GM20000 (cell line): ENCODE measurements around the gene FNDC7.
A peak's percentile ranks its signal among the peaks of the same experiment; 100 is the strongest.

Source experiments
- DNase-seq: peaks from one replicate; pipeline ENCODE4 v3.0.0; 2012; ENCODE audit warnings: low spot score
- TF ChIP-seq, protein P1 (sequence below): IDR thresholded peaks from 2 replicates; pipeline ENCODE4 v1.5.1; 2012; ENCODE audit warnings: mild to moderate bottlenecking, control low read depth; ENCODE audit errors: extremely low read depth, missing control alignments

The FNDC7 gene

DNA sequence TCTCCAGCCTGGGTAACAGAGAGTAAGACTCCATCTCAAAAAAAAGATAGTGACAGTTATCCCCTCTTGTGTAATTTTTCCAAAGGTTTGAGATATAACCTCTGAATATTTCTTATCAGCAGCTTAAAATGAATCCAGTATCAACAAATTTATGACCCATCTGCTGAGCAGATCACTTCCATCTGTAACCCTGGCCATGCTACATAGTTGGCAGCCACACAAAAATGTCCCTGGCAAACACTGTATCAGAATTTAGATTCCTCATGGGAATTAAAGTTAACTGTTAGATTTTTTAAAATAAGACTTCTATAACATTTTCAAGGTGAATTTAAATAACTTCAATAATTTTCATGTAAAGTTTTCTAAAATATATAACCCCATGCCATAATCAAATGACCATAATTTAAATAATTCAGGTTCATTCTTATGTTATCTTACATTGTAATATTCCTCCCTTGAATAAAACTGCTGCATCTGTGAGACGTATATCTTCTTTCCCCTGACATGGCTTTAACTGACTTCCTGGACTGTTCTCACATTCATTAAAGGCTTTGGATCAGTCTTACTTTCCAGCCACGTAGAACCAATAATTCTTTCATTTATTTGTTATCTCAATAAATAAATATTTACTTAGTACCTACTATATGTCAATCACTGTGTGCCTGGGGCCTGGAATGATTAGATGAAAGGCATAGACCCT lies 25.9 kb upstream of the FNDC7 start:
- TF ChIP-seq, protein P1, sequence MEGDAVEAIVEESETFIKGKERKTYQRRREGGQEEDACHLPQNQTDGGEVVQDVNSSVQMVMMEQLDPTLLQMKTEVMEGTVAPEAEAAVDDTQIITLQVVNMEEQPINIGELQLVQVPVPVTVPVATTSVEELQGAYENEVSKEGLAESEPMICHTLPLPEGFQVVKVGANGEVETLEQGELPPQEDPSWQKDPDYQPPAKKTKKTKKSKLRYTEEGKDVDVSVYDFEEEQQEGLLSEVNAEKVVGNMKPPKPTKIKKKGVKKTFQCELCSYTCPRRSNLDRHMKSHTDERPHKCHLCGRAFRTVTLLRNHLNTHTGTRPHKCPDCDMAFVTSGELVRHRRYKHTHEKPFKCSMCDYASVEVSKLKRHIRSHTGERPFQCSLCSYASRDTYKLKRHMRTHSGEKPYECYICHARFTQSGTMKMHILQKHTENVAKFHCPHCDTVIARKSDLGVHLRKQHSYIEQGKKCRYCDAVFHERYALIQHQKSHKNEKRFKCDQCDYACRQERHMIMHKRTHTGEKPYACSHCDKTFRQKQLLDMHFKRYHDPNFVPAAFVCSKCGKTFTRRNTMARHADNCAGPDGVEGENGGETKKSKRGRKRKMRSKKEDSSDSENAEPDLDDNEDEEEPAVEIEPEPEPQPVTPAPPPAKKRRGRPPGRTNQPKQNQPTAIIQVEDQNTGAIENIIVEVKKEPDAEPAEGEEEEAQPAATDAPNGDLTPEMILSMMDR = no peak
- no peak for DNase-seq

DNA sequence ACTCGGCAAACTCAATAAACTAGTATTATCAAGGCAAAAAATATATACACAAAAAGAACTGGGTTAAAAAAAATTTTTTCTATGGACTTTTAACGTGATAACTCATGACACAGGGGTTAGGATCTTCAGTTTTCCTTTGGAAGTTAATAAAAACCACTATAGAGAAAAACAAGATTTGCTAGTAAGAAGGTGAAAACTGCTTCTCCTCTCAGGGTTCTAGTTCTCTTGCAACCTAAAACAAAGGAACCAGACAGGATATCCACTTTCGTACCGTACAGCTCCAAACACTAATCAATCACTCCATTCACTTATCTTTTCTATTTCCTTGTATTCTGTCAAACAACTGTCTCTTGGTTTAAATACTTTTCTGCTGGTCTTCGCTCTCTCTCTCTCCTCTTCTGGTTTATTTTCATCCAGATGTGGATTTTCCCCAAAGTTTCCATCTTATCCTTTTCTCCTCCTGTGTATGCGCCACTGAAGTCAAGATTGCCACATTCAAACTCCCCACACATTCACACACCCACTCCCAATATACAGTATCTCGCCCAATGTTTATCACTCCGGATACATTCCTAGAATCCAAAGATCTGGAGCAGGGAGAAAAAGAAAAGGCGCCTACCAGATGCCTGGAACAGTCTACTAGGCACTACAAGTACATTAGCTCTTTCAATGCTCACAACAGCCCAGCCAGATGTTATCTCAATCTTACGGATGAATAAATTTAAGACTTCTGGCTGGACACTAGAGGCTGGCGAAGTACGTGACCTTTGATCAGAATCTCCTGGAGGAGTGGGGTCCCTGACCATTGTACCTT lies 21.4 kb upstream of the FNDC7 start:
- TF ChIP-seq, protein P1 = no peak
- no peak for DNase-seq

DNA sequence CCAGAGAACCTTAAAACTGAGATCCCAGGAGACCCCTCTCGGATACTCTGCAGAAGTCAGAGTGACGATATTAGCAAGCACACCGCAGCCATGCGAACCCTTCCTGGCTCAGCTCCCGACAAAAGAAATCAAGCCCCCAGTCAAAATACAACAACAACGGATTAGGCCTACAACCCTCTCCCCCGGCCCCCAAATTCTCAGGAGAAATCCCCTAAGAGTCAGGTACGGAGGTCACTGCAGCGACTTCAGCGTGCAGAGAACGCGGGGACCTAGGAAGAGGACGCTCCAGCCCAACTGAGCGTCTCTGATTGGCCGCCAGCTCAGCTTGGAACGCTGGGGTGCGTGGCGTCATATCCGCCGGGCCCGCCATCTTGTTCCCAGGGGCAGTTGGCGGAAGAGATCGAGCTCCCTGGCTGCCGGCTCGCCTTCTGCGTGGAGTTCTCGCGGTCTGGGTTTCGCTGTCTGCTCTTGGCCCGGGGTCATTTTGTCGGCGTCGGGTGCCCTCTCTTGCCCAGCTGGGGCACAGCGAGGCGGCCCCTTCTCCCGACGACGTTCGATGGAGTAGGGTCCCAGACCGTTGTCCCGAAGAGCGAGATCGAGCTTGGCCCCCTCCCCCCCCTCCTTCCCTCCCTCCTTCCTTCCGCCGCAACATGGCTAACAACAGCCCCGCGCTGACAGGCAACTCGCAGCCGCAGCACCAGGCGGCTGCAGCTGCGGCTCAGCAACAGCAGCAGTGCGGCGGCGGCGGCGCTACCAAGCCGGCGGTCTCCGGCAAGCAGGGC lies 20.6 kb upstream of the FNDC7 start, which contains the start of gene PRPF38B:
Gene PRPF38B, plus strand, starts transcription at position 369 of the 782 bp plus-strand sequence. Its CDS starts 282 bp downstream, at position 651.
- DNase-seq = peak; percentile 93
- TF ChIP-seq, protein P1 = no peak

DNA sequence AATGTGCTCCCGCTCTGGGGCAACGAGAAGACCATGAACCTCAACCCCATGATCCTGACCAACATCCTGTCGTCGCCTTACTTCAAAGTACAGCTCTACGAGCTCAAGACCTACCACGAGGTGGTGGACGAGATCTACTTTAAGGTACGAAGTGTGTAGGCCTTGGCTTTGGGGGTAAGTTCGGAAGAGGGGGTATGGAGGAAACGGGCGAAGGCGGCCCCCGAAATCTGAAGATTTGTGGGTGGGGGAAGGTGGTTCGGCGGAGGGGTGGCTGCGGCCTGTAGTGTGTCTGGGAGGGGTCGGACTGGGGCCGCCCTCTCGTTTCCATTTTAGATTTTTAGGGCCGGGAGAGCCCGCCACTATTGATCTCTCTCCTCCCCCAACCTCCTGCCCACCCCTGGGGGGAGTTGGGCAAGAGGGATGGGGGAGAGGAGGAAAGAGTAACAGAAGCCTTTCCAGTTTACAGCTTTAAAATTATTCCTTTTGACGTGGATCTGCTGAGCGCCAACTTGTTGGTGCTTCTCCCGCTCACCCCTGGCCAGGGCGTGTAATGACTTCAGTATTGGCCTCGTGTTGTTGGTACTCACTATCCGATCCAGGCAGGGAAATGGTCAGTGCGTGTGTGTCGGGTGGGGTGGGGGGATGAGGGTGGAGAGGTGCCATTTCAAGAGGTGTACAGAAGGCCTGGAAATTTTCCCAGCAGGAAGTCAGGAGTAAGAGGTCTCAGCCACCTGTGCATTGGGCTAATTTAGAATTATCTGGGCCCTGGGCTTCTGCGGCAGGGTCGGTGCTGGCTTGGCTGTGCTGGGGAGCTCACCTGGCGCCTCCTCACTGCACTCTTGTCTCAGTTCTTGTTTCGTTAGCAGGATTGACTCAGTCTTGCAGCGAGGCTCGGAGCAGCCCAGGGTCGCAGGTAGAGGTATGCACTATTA lies 19.7 kb upstream of the FNDC7 start:
- peak; percentile 68 for DNase-seq
- TF ChIP-seq, protein P1 = no peak

DNA sequence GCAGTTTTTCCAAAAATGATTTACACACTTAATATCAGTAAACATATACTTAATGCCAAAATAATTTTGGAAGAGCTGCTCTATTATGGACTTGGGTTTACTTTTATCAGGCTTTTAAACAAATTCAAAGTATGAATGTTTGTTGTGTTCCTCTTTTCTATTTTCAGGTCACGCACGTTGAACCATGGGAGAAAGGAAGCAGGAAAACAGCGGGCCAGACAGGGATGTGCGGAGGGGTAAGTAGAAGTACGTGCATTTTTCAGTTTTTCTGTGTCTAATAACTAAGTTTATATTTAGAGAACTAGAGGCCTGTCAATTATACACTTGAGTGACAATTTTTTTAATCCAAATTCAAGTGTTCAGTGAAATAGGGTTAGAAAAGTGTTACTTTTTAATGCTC lies 17.2 kb upstream of the FNDC7 start:
- TF ChIP-seq, protein P1 = no peak
- no peak for DNase-seq

DNA sequence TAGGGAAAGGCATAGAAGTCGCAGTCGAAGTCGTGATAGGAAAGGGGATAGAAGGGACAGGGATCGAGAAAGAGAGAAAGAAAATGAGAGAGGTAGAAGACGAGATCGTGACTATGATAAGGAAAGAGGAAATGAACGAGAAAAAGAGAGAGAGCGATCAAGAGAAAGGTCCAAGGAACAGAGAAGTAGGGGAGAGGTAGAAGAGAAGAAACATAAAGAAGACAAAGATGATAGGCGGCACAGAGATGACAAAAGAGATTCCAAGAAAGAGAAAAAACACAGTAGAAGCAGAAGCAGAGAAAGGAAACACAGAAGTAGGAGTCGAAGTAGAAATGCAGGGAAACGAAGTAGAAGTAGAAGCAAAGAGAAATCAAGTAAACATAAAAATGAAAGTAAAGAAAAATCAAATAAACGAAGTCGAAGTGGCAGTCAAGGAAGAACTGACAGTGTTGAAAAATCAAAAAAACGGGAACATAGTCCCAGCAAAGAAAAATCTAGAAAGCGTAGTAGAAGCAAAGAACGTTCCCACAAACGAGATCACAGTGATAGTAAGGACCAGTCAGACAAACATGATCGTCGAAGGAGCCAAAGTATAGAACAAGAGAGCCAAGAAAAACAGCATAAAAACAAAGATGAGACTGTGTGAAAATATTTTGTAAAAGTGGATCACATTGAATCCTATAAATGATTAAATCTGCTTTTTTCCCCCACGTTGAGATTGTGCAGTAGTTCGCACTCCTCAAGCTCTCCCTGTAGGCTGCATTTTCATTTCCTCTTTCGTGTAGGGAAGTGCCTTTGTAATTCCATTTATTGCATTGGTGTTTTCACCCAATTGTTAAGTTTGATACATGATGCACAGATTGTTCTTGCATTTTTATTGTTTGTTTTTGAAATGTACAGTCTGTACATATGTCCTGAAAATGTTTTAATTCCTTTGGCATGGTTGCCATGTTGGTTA lies 13.1 kb upstream of the FNDC7 start:
- no peak for DNase-seq
- TF ChIP-seq, protein P1 = no peak
